ENCODE results near the gene AVPI1. TPM values are rescaled to one million over a fixed set of nuclear protein-coding genes. Genes with fewer than 3 reads are reported as not detected.
"Not testable (repeated sequence)": the region's sequence is repeated elsewhere in the genome, so short reads cannot be mapped to it uniquely, and the experiment has no call there.

The AVPI1 gene
- total and polyA plus RNA-seq, 2 of the 13 experiments (the other 11 are each of a cell fraction or from before 2014, with no cell fraction given), result 39.8 to 61.2 TPM

DNA sequence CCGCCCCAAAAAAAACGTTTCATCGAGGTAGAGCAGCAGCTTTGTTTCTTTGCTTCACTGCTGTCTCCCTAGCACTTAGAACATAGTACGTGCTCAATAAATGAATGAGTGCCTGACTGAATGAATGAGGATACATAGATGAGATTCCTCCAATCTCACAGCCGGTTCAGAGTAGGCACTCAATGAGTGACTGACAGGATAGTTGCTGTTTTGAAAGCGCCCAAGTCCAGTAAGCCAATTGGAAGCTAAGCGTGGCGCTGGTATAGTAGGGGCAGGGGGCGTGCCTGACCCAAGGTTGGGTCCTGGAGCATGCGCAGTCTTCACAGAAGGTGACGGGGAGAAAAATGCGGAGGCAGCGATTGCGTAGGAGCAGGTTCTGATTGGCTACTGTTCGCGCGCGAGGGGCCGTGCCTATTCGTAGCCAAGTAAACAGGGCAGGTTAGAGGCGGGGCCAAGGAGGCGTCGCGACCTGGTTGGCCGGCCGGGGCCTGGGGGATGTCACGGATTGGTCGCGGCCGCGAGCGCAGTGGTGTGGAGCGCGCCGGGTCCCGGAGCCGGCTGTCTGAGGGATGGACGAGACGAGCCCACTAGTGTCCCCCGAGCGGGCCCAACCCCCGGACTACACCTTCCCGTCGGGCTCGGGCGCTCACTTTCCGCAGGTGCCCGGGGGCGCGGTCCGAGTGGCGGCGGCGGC, 46.7 kb downstream of the AVPI1 start, which contains the start of gene PI4K2A (continued):
- peak; percentile 45; the same call in 1 of the 2 replicates for TF ChIP-seq ATF1 (CRISPR knock-in tag; IDR thresholded peaks at IDR 0.05)

GRCh38 chr10:97639090-97639489, 48.0 kb downstream of the AVPI1 start:
- H4K20me1 ChIP-seq (ENCODE audit: insufficient read depth, low read length); BruUV-seq (replicated peaks); CTCF ChIA-PET (ENCODE audit: low intra/inter-chr PET ratio, low total read pairs); H3K4me3 ChIP-seq (replicated peaks in 1 of 3; ENCODE audit: insufficient read depth in 1 of 3, low read depth in 2 of 3, low read length in 3 of 3); H3K36me3 ChIP-seq (replicated peaks in 1 of 2; ENCODE audit: control insufficient read depth in 1 of 2, insufficient read depth in 2 of 2, low read length in 2 of 2); H3K79me2 ChIP-seq (ENCODE audit: insufficient read depth, low read length); H3K9ac ChIP-seq (ENCODE audit: insufficient read depth, low read depth, low read length); ATAC-seq; H3K27ac ChIP-seq (ENCODE audit: extremely low read length, insufficient read depth, low read length); POLR2A ChIA-PET; DNase-seq (ENCODE audit: low spot score); H3K27me3 ChIP-seq (ENCODE audit: control insufficient read depth in 1 of 2, insufficient read depth in 2 of 2, low read length in 2 of 2); H2AFZ ChIP-seq (ENCODE audit: low read length); intact Hi-C loops (cut with micrococcal nuclease; ENCODE audit: unreplicated experiment); H3K4me2 ChIP-seq (ENCODE audit: low read depth, low read length); FAIRE-seq; H3K9me3 ChIP-seq (ENCODE audit: low read length); in situ Hi-C loops (cut with HindIII; ENCODE audit: extremely low pct_ligation_motif_present, low pct_unique_long_range_greater_than_20kb): not testable (repeated sequence)
- WGBS (ENCODE audit: low lambda C conversion rate), result 65% methylated on average over 3 of the region's 3 CpGs
- peaks cover 42% of the 10 kb centered on the region for H3K4me1 ChIP-seq (ENCODE audit: insufficient read depth, low read length)
- TF ChIP-seq ZNF121 (CRISPR knock-in tag; IDR thresholded peaks at IDR 0.05), result peak; percentile 63

- H3K9me3 ChIP-seq (ENCODE audit: low read length), result no peaks in the 10 kb centered on the region
- CTCF ChIA-PET (ENCODE audit: low intra/inter-chr PET ratio, low total read pairs), result no interaction called here
- no peaks in the 10 kb centered on the region for H3K79me2 ChIP-seq (ENCODE audit: insufficient read depth, low read length)
- POLR2A ChIA-PET, result no interaction called here
- no peaks in the 10 kb centered on the region for H3K36me3 ChIP-seq (replicated peaks in 1 of 2; ENCODE audit: control insufficient read depth in 1 of 2, insufficient read depth in 2 of 2, low read length in 2 of 2)
- H3K27ac ChIP-seq (ENCODE audit: extremely low read length, insufficient read depth, low read length), result no peak overlapping the region
- in situ Hi-C loops (cut with HindIII; ENCODE audit: extremely low pct_ligation_motif_present, low pct_unique_long_range_greater_than_20kb) (no loop called here), intact Hi-C loops (cut with micrococcal nuclease; ENCODE audit: unreplicated experiment) (no loop called here)
- no peak overlapping the region for H3K9ac ChIP-seq (ENCODE audit: insufficient read depth, low read depth, low read length)
- BruUV-seq (replicated peaks), result no TSS peak
- DNase-seq (ENCODE audit: low spot score), result no peak
- H3K27me3 ChIP-seq (ENCODE audit: control insufficient read depth in 1 of 2, insufficient read depth in 2 of 2, low read length in 2 of 2), result no peaks in the 10 kb centered on the region
- ATAC-seq, result no peak
- H4K20me1 ChIP-seq (ENCODE audit: insufficient read depth, low read length), result no peaks in the 10 kb centered on the region
- H2AFZ ChIP-seq (ENCODE audit: low read length), result no peak overlapping the region
- H3K4me1 ChIP-seq (ENCODE audit: insufficient read depth, low read length), result peaks cover 33% of the 10 kb centered on the region
- 38% methylated on average over 1 of the region's 1 CpG for WGBS (ENCODE audit: low lambda C conversion rate)
- no peak for TF ChIP-seq CSRNP2 (CRISPR knock-in tag; conservative IDR thresholded peaks at IDR 0.05; ENCODE audit: low read depth)
- no peak overlapping the region for H3K4me2 ChIP-seq (ENCODE audit: low read depth, low read length)
- no peak for FAIRE-seq
- no peak overlapping the region for H3K4me3 ChIP-seq (replicated peaks in 1 of 3; ENCODE audit: insufficient read depth in 1 of 3, low read depth in 2 of 3, low read length in 3 of 3)
Observed at GRCh38 chr10:97635577-97635976, 51.5 kb downstream of the AVPI1 start.

Measured in HepG2 (cell line).